GM21367 (cell line): ENCODE results near the gene HNRNPA3.
"Not testable (repeated sequence)": the region's sequence is repeated elsewhere in the genome, so short reads cannot be mapped to it uniquely, and the experiment has no call there.

Experiments
- ATAC-seq: cut with Tn5 transposase; IDR thresholded peaks from one replicate; pipeline ENCODE4 v1.9.1; 2021; ENCODE audit not compliant: unreplicated experiment

The HNRNPA3 gene

GRCh38 chr2:177254433-177255226 is 42.0 kb downstream of the HNRNPA3 start:
- ATAC-seq: no peak

DNA sequence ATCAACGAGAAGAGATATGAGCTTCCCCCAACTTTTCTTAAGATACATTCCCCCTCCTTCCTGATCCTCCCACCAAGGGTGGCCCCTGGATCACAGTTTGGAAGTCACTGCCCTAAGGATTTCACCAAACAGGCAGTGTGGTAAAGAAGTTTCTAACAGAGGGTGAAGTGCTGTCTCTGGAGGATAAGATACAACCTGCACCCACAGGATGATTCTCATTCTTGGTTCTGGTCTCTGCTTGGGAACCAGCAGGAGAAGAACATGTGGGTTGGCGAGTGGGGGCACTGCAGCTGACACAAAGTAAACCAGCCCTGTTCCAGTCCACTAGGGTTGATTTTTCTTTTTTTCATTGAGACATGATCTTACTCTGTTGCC is 42.6 kb downstream of the HNRNPA3 start:
- no peak for ATAC-seq

- ATAC-seq: no peak
Observed at GRCh38 chr2:177256026-177256425, 43.4 kb downstream of the HNRNPA3 start.

GRCh38 chr2:177256695-177257094 is 44.1 kb downstream of the HNRNPA3 start:
- no peak for ATAC-seq

- no peak for ATAC-seq
Observed at GRCh38 chr2:177257471-177257870, 44.9 kb downstream of the HNRNPA3 start.

GRCh38 chr2:177258059-177258458 is 45.5 kb downstream of the HNRNPA3 start:
- no peak for ATAC-seq

DNA sequence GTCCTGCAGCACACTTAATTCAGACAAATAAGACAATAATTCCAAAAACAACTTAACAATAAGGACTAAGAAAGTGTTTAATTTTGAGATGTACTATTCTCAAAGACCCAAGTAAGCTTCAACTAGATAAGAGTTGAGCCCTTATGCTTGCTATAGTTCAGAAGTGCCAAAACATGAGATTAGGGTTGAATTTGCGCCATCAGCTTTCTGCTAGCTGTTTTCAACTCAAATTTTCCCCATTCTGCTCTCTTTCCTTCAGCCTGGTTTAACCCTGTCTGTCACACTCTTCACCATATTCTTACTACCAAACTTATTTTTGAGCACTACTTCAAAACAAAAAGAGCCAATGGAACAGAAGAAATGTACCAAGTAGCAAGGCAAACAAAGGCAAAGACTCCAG is 47.8 kb downstream of the HNRNPA3 start:
- no peak for ATAC-seq

DNA sequence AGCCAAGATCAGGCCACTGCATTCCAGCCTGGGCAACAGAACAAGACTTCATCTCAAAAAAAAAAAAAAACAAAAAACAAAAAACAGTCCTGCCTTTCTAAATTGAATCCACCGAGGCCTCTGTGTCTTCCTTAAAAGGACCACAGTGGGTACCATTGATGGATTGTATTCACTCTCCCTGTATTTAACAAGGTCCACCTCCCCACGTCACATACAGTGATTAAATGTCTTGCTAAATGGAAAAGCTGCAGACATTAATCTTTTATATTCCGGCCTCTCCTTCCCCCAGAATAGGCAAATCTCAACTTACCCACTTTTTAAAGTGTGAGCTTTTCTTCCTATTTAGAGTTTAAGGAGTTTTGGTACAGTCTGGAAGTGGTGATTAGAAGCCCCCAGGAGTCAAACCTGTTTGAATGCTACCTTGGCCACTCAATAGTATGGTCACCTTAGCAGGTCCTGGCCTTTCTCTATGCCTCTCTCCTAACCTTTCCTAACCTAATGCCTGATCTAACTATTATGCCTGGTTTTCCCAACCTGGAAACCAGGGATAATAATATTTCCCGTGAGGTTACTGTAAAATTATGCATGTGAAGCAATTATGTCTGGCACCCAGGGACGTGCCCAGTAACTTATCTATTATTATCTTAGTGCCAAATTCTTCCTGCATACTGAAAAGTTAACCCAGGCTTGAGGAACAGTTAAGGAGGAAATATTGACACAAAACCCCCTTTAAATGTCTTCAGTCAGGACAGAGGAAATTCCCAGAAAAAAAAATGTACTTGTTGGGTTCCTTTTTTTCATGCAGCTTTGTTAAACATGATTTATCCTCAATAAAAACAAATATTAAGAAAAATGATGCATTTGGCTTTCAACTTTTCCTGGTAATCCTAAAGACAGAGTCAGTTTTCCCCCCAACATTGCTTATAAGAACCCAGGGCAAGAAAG is 48.8 kb downstream of the HNRNPA3 start:
- ATAC-seq: no peak

DNA sequence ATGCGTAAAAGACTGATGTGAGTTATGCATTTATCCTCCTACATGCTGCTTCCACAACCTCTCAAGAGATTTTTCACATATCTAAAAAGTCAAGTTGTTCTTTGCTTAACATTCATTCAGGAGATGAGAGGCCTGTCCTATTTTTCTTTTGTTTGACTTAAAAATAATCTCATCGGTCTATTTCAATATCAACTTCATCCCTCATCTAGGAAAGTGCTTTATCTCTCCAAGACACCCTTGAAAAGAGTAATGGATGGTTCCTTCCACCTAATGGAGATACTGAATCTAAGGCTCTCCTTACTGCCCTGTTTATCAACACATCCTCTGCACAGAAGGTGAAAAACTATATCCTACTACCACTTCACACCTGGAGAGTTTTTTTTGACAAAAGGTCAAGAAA is 49.5 kb downstream of the HNRNPA3 start:
- no peak for ATAC-seq

DNA sequence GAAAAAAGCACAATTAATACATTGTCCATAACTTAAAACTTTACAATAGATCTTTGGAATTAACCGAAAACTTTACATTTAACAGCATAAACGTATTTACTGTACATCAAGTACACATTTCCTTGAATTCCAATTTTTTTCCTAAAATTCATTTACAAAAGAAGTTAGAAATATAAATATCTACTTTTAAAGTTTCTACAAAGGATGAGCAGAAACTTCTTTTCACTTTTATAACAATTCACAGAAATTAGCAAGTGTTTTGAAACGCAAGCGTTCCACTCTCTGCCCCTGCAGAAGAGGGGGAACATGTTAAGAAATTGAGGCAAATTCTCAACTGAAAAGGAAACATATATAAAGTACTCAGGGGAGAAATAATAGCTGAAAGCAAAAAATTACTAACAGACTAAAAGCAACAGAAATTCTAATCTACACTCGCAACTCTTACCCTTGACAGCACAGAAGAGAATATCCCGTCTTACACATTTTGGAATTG is 50.4 kb downstream of the HNRNPA3 start:
- no peak for ATAC-seq

DNA sequence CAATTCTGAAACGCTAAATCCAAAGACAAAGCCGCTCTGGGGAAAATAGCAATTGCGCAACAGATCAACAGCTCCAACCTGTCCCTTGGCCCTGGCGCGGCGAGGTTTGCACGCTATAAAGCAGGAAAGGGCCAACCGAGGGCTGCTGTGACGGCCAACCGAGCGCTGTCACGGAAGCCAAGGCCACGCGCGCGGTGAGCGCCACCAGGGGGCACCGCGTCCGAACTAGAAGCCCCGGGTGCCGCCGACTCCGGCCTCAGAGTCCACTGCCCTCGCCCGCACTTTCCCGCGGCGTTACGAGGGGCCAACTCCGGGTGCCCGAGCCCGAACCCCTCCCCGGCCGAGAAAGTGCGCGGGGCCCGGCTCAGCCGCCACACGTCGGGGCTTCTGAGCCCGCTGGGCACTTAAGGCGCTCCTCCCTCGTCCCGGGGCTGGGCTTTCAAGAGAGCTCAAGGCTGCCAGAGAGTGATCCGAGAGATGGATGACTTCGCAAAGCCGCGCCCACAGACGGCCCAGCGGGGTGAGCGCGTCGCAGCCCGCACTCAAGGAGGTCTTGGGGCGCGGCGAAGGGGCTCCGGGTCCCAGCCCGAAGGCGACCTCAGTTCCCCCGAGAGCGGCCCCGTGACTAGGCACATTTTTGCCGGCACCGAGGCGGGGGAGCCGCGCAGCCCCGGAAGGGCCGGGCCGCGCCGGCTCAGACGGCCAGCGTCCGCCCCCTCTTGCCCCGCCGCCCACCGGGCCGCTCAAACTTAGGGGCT is 51.0 kb downstream of the HNRNPA3 start:
- peak; percentile 50 for ATAC-seq

- peak; percentile 11 for ATAC-seq
Observed at GRCh38 chr2:177264209-177264692, 51.7 kb downstream of the HNRNPA3 start.

- ATAC-seq: peak; percentile 46
Observed at GRCh38 chr2:177264693-177265587, 52.3 kb downstream of the HNRNPA3 start, which contains the start of gene NFE2L2. TSS of gene NFE2L2 (minus strand) at chr2:177264727. CDS start at chr2:177264576, 151 bp downstream.

GRCh38 chr2:177265824-177266817 is 53.5 kb downstream of the HNRNPA3 start:
- peak; percentile 23 for ATAC-seq

GRCh38 chr2:177266955-177267354 is 54.4 kb downstream of the HNRNPA3 start:
- not testable (repeated sequence) for ATAC-seq

GRCh38 chr2:177268187-177268871 is 55.7 kb downstream of the HNRNPA3 start:
- ATAC-seq: no peak

- no peak for ATAC-seq
Observed at GRCh38 chr2:177268901-177269300, 56.3 kb downstream of the HNRNPA3 start.

- no peak for ATAC-seq
Observed at GRCh38 chr2:177270531-177270930, 57.9 kb downstream of the HNRNPA3 start.
